ENCODE data around the gene SMPD3. TPM values are rescaled to one million over a fixed set of nuclear protein-coding genes. Genes with fewer than 3 reads are reported as not detected.

The SMPD3 gene
- total RNA-seq, 4 donors from 2014 or later: 2.3 TPM; not detected in 3

GRCh38 chr16:68360956-68361355 lies 87.4 kb downstream of the SMPD3 start:
- Histone ChIP-seq H3K4me1 (no peaks in the 10 kb centered on the region), H3K27me3 (no peaks in the 10 kb centered on the region), H3K4me3 (no peak overlapping the region), H3K27ac (no peak overlapping the region), H3K36me3 (peaks cover 0 to 35% of the 10 kb centered on the region in 2 donors), H3K9me3 (no peaks in the 10 kb centered on the region)
- ATAC-seq: no peak
- no peak for TF ChIP-seq POLR2A (IDR thresholded peaks at IDR 0.05)
- no peak for TF ChIP-seq CTCF (IDR thresholded peaks at IDR 0.05 in 4 of 5, conservative IDR thresholded peaks at IDR 0.05 in 1 of 5)
- DNase-seq: no peak
- intact Hi-C loops (cut with DNase I; ENCODE audit: low total_unique reads) (no loop called here), in situ Hi-C loops (cut with MboI; ENCODE audit: low sequenced_read_pairs in 4 of 4) (no loop called here)

DNA sequence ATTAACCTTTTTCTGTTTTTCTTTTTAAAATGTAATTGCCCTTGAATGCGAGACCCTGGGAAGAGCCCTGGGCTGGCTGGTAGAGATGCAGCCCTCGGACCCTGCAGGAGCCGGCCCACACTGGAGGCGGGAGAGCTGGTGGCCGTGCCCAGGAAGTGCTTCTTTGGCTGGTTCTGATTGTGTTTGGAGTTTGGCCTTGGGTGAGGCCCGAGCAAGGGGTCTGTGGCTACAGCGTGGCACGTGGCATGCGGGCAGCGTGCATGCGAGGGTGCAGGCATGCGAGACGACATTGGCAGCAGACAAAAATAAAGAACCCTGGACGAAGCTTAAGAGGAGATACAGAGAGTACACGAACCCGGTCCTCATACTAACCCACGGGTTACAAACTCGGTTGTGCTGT lies 87.8 kb downstream of the SMPD3 start:
- no peak overlapping the region for H3K4me3 ChIP-seq
- no peak overlapping the region for H3K27ac ChIP-seq
- TF ChIP-seq POLR2A (IDR thresholded peaks at IDR 0.05) (no peak), CTCF (IDR thresholded peaks at IDR 0.05 in 4 of 5, conservative IDR thresholded peaks at IDR 0.05 in 1 of 5) (no peak)
- no peaks in the 10 kb centered on the region for H3K9me3 ChIP-seq
- H3K36me3 ChIP-seq: peaks cover 0 to 39% of the 10 kb centered on the region in 2 donors
- intact Hi-C loops (cut with DNase I; ENCODE audit: low total_unique reads): no loop called here
- DNase-seq (no peak), ATAC-seq (no peak)
- in situ Hi-C loops (cut with MboI; ENCODE audit: low sequenced_read_pairs in 4 of 4): no loop called here
- no peaks in the 10 kb centered on the region for H3K27me3 ChIP-seq
- no peaks in the 10 kb centered on the region for H3K4me1 ChIP-seq

- ATAC-seq (no peak), DNase-seq (no peak)
- Histone ChIP-seq H3K27ac (no peak overlapping the region), H3K4me3 (no peak overlapping the region), H3K36me3 (peaks cover 0 to 49% of the 10 kb centered on the region in 2 donors), H3K4me1 (no peaks in the 10 kb centered on the region), H3K27me3 (no peaks in the 10 kb centered on the region), H3K9me3 (no peaks in the 10 kb centered on the region)
- intact Hi-C loops (cut with DNase I; ENCODE audit: low total_unique reads): no loop called here
- TF ChIP-seq CTCF (IDR thresholded peaks at IDR 0.05 in 4 of 5, conservative IDR thresholded peaks at IDR 0.05 in 1 of 5): no peak
- in situ Hi-C loops (cut with MboI; ENCODE audit: low sequenced_read_pairs in 4 of 4): no loop called here
Measured at GRCh38 chr16:68359398-68360191, 88.7 kb downstream of the SMPD3 start.

DNA sequence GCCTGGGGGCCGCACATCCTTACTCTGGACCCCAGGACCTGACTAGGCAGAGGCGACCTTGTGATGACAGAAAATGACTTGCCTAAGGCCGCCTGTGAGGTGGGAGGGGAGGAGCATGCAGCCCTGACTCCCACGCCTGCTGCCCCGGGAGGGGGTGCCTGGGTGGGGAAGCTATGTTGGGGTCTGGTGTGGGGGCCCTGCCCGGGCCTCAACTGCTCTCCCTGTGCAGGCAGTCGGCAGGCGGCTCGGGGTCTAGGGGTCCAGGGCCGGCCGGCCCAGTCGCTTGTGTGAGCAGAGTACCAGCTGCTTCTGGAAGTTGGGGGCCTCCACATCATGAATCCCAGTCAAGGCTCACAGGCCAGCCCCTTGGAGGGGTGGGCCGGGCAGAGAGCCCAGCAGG lies 89.4 kb downstream of the SMPD3 start:
- in situ Hi-C loops (cut with MboI; ENCODE audit: low sequenced_read_pairs in 4 of 4) (no loop called here), intact Hi-C loops (cut with DNase I; ENCODE audit: low total_unique reads) (no loop called here)
- Histone ChIP-seq H3K4me3 (no peak overlapping the region), H3K4me1 (no peaks in the 10 kb centered on the region), H3K36me3 (peaks cover 0 to 55% of the 10 kb centered on the region in 2 donors), H3K27me3 (no peaks in the 10 kb centered on the region), H3K27ac (no peak overlapping the region), H3K9me3 (no peaks in the 10 kb centered on the region)
- no peak for ATAC-seq
- TF ChIP-seq POLR2A (IDR thresholded peaks at IDR 0.05) (no peak), CTCF (IDR thresholded peaks at IDR 0.05 in 4 of 5, conservative IDR thresholded peaks at IDR 0.05 in 1 of 5) (no peak)
- no peak for DNase-seq

Measured in gastrocnemius medialis (tissue), 4 donors.